Chondrocyte (in vitro differentiated cells): ENCODE data around the gene FAM83F. TPM values are rescaled to one million over a fixed set of nuclear protein-coding genes. Genes with fewer than 3 reads are reported as not detected.

Experiments
- DNase-seq: peaks from one replicate; pipeline ENCODE4 v3.0.0; 2021; ENCODE audit warnings: mixed read lengths, low spot score
- H3K27ac Mint-ChIP-seq: one replicate; pipeline ENCODE4 v1.8.0; 2021; ENCODE audit warnings: mild to moderate bottlenecking, moderate library complexity, mixed read lengths; ENCODE audit not compliant: unreplicated experiment
- H3K27me3 Mint-ChIP-seq: 2 replicates; pipeline ENCODE4 v1.8.0; 2021; ENCODE audit warnings: low read depth, mixed read lengths
- H3K36me3 Mint-ChIP-seq: 2 replicates; pipeline ENCODE4 v1.8.0; 2021; ENCODE audit warnings: low read depth, mixed read lengths
- H3K4me1 Mint-ChIP-seq: 2 replicates; pipeline ENCODE4 v1.8.0; 2021; ENCODE audit warnings: low read depth, mild to moderate bottlenecking, mixed read lengths
- H3K4me3 Mint-ChIP-seq: one replicate; pipeline ENCODE4 v1.8.0; 2021; ENCODE audit warnings: mild to moderate bottlenecking, moderate library complexity, mixed read lengths; ENCODE audit not compliant: unreplicated experiment
- H3K9me3 Mint-ChIP-seq: 2 replicates; pipeline ENCODE4 v1.8.0; 2021; ENCODE audit warnings: low read depth, mixed read lengths
- total RNA-seq: library from RNA; stranded (reverse); gene quantifications from 3 replicates; pipeline ENCODE4 v1.2.1, GENCODE V29; 2021
- TF ChIP-seq, protein P1 (sequence below): fragments of 200-600 bp; sonication (generic); IDR thresholded peaks from 2 replicates; pipeline ENCODE4 v1.5.0; 2021; ENCODE audit warnings: antibody characterized with exemption, mild to moderate bottlenecking, moderate library complexity

The FAM83F gene
- total RNA-seq, 1 donor from 2014 or later = 0.22 TPM

DNA sequence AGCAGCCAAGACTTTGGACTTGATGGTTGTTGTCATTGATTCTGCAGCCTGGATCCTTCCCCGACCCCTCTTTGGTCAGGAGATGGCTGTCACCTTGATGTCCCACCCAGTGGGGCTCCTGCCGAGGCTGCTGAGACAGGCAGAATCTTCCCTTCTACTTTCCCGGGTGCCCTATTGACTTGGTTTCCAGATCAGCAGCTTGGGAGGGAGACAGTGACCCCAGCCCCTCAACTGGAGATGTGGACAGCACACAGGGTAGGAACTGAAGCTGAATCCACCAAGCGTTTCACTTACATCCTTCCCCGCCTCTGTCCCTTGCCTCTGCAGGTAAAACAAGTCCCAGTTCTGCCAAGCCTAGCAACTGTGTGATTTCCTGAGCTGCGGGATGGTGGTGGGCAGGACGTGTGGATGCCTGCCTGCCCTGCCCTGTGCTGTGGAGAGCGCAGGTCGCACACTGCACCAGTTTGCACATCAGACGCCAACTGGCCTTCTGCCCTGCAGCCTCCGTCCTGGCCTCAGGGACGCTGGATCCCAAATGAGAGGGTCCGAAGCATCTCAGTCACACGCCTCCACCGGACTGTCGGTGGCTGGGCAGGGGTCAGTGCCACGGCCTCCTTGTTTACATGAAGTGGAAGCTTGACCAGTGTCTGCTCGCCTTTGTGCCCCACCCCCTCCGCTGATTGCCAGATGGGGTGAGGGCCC lies 34.6 kb downstream of the FAM83F start:
- DNase-seq = no peak
- no peaks in the 10 kb centered on the region for H3K9me3 Mint-ChIP-seq
- H3K27ac Mint-ChIP-seq = no peak overlapping the region
- no peak overlapping the region for H3K4me3 Mint-ChIP-seq
- peaks cover 6% of the 10 kb centered on the region for H3K4me1 Mint-ChIP-seq
- TF ChIP-seq, protein P1, sequence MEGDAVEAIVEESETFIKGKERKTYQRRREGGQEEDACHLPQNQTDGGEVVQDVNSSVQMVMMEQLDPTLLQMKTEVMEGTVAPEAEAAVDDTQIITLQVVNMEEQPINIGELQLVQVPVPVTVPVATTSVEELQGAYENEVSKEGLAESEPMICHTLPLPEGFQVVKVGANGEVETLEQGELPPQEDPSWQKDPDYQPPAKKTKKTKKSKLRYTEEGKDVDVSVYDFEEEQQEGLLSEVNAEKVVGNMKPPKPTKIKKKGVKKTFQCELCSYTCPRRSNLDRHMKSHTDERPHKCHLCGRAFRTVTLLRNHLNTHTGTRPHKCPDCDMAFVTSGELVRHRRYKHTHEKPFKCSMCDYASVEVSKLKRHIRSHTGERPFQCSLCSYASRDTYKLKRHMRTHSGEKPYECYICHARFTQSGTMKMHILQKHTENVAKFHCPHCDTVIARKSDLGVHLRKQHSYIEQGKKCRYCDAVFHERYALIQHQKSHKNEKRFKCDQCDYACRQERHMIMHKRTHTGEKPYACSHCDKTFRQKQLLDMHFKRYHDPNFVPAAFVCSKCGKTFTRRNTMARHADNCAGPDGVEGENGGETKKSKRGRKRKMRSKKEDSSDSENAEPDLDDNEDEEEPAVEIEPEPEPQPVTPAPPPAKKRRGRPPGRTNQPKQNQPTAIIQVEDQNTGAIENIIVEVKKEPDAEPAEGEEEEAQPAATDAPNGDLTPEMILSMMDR = no peak
- peaks cover 5% of the 10 kb centered on the region for H3K27me3 Mint-ChIP-seq
- no peaks in the 10 kb centered on the region for H3K36me3 Mint-ChIP-seq

DNA sequence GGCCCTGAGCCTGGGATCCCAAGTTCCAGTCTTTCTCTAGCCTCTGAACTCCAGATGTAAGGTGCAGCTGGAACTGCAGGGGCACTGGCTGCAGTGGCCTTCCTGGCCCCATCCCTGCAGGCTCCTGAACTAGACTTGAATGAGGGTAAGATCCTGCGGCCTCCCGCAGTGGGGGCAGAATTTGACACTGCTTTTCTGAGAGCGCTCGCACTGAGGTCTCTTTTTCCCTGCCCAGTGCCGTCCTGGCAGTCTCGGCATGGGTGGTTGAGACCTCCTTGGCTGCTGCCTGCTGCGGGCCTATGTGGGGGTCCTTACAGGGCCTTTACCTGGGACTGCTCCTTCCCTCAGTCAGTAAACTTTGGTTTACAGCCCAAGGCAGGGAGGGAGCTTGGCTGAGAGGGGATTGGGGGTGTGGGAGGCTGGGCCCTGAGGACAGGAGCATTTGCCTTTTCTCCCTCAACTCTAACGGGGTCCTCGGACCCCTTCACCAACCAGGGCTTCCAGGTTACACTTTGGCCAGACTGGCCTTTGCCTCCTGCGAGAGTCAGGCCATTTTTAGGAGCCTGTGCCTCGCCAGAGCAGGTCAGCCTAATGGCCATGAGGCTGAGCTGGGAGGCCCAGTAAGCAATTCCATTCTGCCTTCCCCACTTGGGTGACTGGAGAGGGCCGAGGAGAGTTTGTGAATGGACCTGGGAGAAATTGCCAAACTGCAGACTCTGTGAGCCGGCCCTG lies 35.4 kb downstream of the FAM83F start:
- TF ChIP-seq, protein P1 = no peak
- H3K36me3 Mint-ChIP-seq = no peaks in the 10 kb centered on the region
- no peak overlapping the region for H3K4me3 Mint-ChIP-seq
- H3K27me3 Mint-ChIP-seq = peaks cover 10% of the 10 kb centered on the region
- H3K4me1 Mint-ChIP-seq = peaks cover 6% of the 10 kb centered on the region
- no peak for DNase-seq
- no peaks in the 10 kb centered on the region for H3K9me3 Mint-ChIP-seq
- H3K27ac Mint-ChIP-seq = no peak overlapping the region

DNA sequence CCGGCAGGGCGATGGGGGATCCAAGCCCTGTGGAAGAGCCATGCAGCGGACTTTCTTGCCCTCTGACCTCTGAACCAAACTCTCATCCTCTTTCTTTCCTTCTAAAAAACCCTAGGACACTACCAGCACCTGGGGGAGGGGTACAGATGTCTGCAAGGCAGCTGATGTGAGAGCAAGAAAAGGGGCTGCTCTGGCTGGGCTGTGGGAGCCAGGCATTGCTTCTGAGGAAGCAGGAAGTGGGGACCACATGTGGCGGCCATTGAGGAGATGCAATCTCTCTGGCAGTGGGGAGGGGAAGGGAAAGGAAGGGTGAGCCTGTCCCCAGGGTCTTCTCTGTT lies 36.0 kb downstream of the FAM83F start:
- no peaks in the 10 kb centered on the region for H3K36me3 Mint-ChIP-seq
- H3K9me3 Mint-ChIP-seq = no peaks in the 10 kb centered on the region
- TF ChIP-seq, protein P1 = no peak
- no peak overlapping the region for H3K27ac Mint-ChIP-seq
- no peak overlapping the region for H3K4me3 Mint-ChIP-seq
- H3K27me3 Mint-ChIP-seq = peaks cover 14% of the 10 kb centered on the region
- no peak for DNase-seq
- peaks cover 6% of the 10 kb centered on the region for H3K4me1 Mint-ChIP-seq

DNA sequence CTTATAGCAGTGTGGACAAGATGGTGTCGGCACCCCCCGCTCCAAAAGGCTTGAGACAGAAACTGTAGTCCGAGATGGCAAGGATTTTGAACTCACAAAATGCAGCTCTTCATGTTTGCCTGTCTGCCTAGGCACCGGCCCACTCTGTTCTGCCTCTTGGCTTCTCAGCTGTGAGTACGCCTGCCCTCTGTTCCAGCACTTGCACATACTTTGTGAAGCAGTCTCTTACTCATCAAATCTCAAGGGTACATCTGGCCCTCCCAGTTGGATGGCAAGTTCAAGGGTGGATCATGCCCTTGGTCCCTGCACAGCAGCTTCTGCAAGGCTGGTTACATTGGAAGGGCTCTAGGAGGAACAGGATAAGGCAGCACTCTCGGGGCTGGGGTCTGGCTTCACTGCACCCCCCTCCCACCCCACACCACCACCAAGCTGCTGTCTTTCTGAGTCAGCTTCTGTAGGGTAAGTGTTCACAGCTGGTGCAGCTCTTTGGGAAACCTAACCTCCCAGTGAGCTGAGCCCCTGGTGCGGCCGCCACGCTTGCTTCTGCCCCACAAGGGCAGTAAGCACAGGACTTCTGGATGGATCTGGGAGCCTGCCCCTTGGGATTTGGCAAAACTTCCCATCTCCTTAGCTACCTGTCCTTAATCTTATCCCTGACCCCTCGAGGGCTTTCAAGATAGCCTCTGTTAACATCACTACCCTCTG lies 37.2 kb downstream of the FAM83F start:
- no peak overlapping the region for H3K27ac Mint-ChIP-seq
- no peaks in the 10 kb centered on the region for H3K9me3 Mint-ChIP-seq
- TF ChIP-seq, protein P1 = no peak
- no peaks in the 10 kb centered on the region for H3K36me3 Mint-ChIP-seq
- H3K4me3 Mint-ChIP-seq = no peak overlapping the region
- H3K27me3 Mint-ChIP-seq = peaks cover 16% of the 10 kb centered on the region
- H3K4me1 Mint-ChIP-seq = peaks cover 6% of the 10 kb centered on the region
- no peak for DNase-seq

DNA sequence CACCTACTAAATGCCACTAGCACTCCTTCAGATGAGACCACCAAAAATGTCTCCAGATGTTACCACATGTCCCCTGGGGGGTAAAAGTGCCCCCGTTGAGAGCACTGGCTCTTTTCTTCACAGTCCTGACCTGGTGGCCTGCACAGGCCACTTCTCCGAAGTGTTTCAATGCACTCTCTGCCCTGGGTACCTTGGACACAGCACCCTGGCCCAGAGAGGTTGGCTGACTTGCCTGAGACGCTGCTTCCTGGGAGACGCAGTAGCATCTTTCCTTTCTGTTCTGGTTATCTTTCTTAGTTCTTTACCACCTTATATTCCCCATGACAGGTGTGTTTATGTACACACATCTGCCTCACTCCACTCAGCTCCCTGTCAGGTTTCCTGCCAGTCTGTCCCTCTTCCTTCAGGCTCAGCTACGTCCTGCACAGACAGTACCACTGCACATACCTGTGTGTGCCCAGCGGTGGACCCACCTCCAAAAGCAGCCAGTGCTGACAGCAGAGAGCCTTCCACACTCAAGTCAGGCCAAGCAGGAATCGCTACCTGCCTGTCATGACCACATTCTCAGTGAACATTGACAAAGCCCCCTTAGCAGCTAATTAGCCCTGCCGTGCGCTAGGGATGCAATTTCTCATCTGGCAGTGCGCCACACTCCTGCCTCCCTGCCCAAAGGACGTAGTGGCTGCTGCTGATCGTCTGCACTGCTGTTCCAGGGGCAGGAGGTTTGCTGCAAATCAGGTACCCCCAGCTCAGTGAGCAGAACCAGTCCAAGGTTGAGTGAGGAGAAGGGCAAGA lies 39.0 kb downstream of the FAM83F start:
- Mint-ChIP-seq H3K27me3 (peaks cover 24% of the 10 kb centered on the region), H3K9me3 (no peaks in the 10 kb centered on the region), H3K27ac (no peak overlapping the region), H3K4me3 (no peak overlapping the region), H3K36me3 (no peaks in the 10 kb centered on the region), H3K4me1 (peaks cover 6% of the 10 kb centered on the region)
- DNase-seq = no peak
- TF ChIP-seq, protein P1 = no peak
